ENCODE data around the gene FNDC3A.
A peak's percentile ranks its signal among the peaks of the same experiment; 100 is the strongest.

Gene FNDC3A

GRCh38 chr13:49097374-49097773 is 121.7 kb downstream of the FNDC3A start:
- Histone ChIP-seq H3K4me1 (ENCODE audit: control insufficient read depth, insufficient read depth, low read length) (peaks cover 26% of the 10 kb centered on the region), H3K27me3 (replicated peaks; ENCODE audit: control insufficient read depth, insufficient read depth, low read length) (no peaks in the 10 kb centered on the region), H3K4me3 (ENCODE audit: low read length) (no peak overlapping the region), H3K9me3 (ENCODE audit: control insufficient read depth, low read length) (no peaks in the 10 kb centered on the region), H3K9ac (ENCODE audit: low read length) (no peak overlapping the region), H3K36me3 (ENCODE audit: control insufficient read depth, insufficient read depth, low read length, severe bottlenecking) (no peaks in the 10 kb centered on the region)
- DNase-seq (ENCODE audit: low read depth) = peak; percentile 78

- Histone ChIP-seq H3K36me3 (ENCODE audit: control insufficient read depth, insufficient read depth, low read length, severe bottlenecking) (no peaks in the 10 kb centered on the region), H3K9me3 (ENCODE audit: control insufficient read depth, low read length) (no peaks in the 10 kb centered on the region), H3K4me1 (ENCODE audit: control insufficient read depth, insufficient read depth, low read length) (peaks cover 26% of the 10 kb centered on the region), H3K9ac (ENCODE audit: low read length) (no peak overlapping the region), H3K27me3 (replicated peaks; ENCODE audit: control insufficient read depth, insufficient read depth, low read length) (no peaks in the 10 kb centered on the region), H3K4me3 (ENCODE audit: low read length) (no peak overlapping the region)
- DNase-seq (ENCODE audit: low read depth) = peak; percentile 72
These were observed 122.5 kb downstream of the FNDC3A start for GRCh38 chr13:49098198-49098597.

GRCh38 chr13:49098771-49099512 is 123.2 kb downstream of the FNDC3A start:
- DNase-seq (ENCODE audit: low read depth) = peak; percentile 32
- H3K4me3 ChIP-seq (ENCODE audit: low read length) = no peak overlapping the region
- no peaks in the 10 kb centered on the region for H3K36me3 ChIP-seq (ENCODE audit: control insufficient read depth, insufficient read depth, low read length, severe bottlenecking)
- H3K9ac ChIP-seq (ENCODE audit: low read length) = no peak overlapping the region
- H3K4me1 ChIP-seq (ENCODE audit: control insufficient read depth, insufficient read depth, low read length) = peaks cover 26% of the 10 kb centered on the region
- no peaks in the 10 kb centered on the region for H3K9me3 ChIP-seq (ENCODE audit: control insufficient read depth, low read length)
- H3K27me3 ChIP-seq (replicated peaks; ENCODE audit: control insufficient read depth, insufficient read depth, low read length) = no peaks in the 10 kb centered on the region

- no peaks in the 10 kb centered on the region for H3K27me3 ChIP-seq (replicated peaks; ENCODE audit: control insufficient read depth, insufficient read depth, low read length)
- H3K4me1 ChIP-seq (ENCODE audit: control insufficient read depth, insufficient read depth, low read length) = peaks cover 26% of the 10 kb centered on the region
- no peak overlapping the region for H3K9ac ChIP-seq (ENCODE audit: low read length)
- no peak overlapping the region for H3K4me3 ChIP-seq (ENCODE audit: low read length)
- DNase-seq (ENCODE audit: low read depth) = no peak
- no peaks in the 10 kb centered on the region for H3K9me3 ChIP-seq (ENCODE audit: control insufficient read depth, low read length)
- H3K36me3 ChIP-seq (ENCODE audit: control insufficient read depth, insufficient read depth, low read length, severe bottlenecking) = no peaks in the 10 kb centered on the region
These were observed 123.8 kb downstream of the FNDC3A start for GRCh38 chr13:49099513-49099877.

GRCh38 chr13:49100637-49101570 is 125.2 kb downstream of the FNDC3A start:
- no peak overlapping the region for H3K4me3 ChIP-seq (ENCODE audit: low read length)
- peaks cover 26% of the 10 kb centered on the region for H3K4me1 ChIP-seq (ENCODE audit: control insufficient read depth, insufficient read depth, low read length)
- H3K36me3 ChIP-seq (ENCODE audit: control insufficient read depth, insufficient read depth, low read length, severe bottlenecking) = no peaks in the 10 kb centered on the region
- DNase-seq (ENCODE audit: low read depth) = no peak
- no peaks in the 10 kb centered on the region for H3K9me3 ChIP-seq (ENCODE audit: control insufficient read depth, low read length)
- no peaks in the 10 kb centered on the region for H3K27me3 ChIP-seq (replicated peaks; ENCODE audit: control insufficient read depth, insufficient read depth, low read length)
- H3K9ac ChIP-seq (ENCODE audit: low read length) = no peak overlapping the region

- no peaks in the 10 kb centered on the region for H3K36me3 ChIP-seq (ENCODE audit: control insufficient read depth, insufficient read depth, low read length, severe bottlenecking)
- no peak for DNase-seq (ENCODE audit: low read depth)
- peaks cover 24% of the 10 kb centered on the region for H3K4me1 ChIP-seq (ENCODE audit: control insufficient read depth, insufficient read depth, low read length)
- H3K9ac ChIP-seq (ENCODE audit: low read length) = no peak overlapping the region
- H3K9me3 ChIP-seq (ENCODE audit: control insufficient read depth, low read length) = no peaks in the 10 kb centered on the region
- no peak overlapping the region for H3K4me3 ChIP-seq (ENCODE audit: low read length)
- H3K27me3 ChIP-seq (replicated peaks; ENCODE audit: control insufficient read depth, insufficient read depth, low read length) = no peaks in the 10 kb centered on the region
These were observed 132.5 kb downstream of the FNDC3A start for GRCh38 chr13:49108196-49108595.

GRCh38 chr13:49110122-49110912 is 134.6 kb downstream of the FNDC3A start:
- peak; percentile 95 for DNase-seq (ENCODE audit: low read depth)
- H3K4me1 ChIP-seq (ENCODE audit: control insufficient read depth, insufficient read depth, low read length) = peaks cover 37% of the 10 kb centered on the region

GRCh38 chr13:49110913-49111170 is 135.1 kb downstream of the FNDC3A start:
- Histone ChIP-seq H3K9ac (ENCODE audit: low read length) (peak overlapping the region; percentile 90), H3K4me3 (ENCODE audit: low read length) (peak overlapping the region; percentile 91), H3K9me3 (ENCODE audit: control insufficient read depth, low read length) (no peaks in the 10 kb centered on the region), H3K4me1 (ENCODE audit: control insufficient read depth, insufficient read depth, low read length) (peaks cover 37% of the 10 kb centered on the region), H3K36me3 (ENCODE audit: control insufficient read depth, insufficient read depth, low read length, severe bottlenecking) (peaks cover 11% of the 10 kb centered on the region), H3K27me3 (replicated peaks; ENCODE audit: control insufficient read depth, insufficient read depth, low read length) (no peaks in the 10 kb centered on the region)
- DNase-seq (ENCODE audit: low read depth) = no peak

More at GRCh38 chr13:49110122-49110912, 134.6 kb downstream of the FNDC3A start:
- Histone ChIP-seq H3K27me3 (replicated peaks; ENCODE audit: control insufficient read depth, insufficient read depth, low read length) (no peaks in the 10 kb centered on the region), H3K36me3 (ENCODE audit: control insufficient read depth, insufficient read depth, low read length, severe bottlenecking) (peaks cover 6% of the 10 kb centered on the region), H3K9ac (ENCODE audit: low read length) (peak overlapping the region; percentile 90), H3K4me3 (ENCODE audit: low read length) (peak overlapping the region; percentile 91), H3K9me3 (ENCODE audit: control insufficient read depth, low read length) (no peaks in the 10 kb centered on the region)

GRCh38 chr13:49112782-49113525 is 137.2 kb downstream of the FNDC3A start:
- H3K27me3 ChIP-seq (replicated peaks; ENCODE audit: control insufficient read depth, insufficient read depth, low read length) = no peaks in the 10 kb centered on the region
- H3K9me3 ChIP-seq (ENCODE audit: control insufficient read depth, low read length) = no peaks in the 10 kb centered on the region
- H3K36me3 ChIP-seq (ENCODE audit: control insufficient read depth, insufficient read depth, low read length, severe bottlenecking) = peaks cover 30% of the 10 kb centered on the region
- H3K9ac ChIP-seq (ENCODE audit: low read length) = peak overlapping the region; percentile 63
- H3K4me3 ChIP-seq (ENCODE audit: low read length) = peak overlapping the region; percentile 64
- peaks cover 37% of the 10 kb centered on the region for H3K4me1 ChIP-seq (ENCODE audit: control insufficient read depth, insufficient read depth, low read length)
- peak; percentile 30 for DNase-seq (ENCODE audit: low read depth)

GRCh38 chr13:49113526-49114286 is 138.0 kb downstream of the FNDC3A start:
- Histone ChIP-seq H3K27me3 (replicated peaks; ENCODE audit: control insufficient read depth, insufficient read depth, low read length) (no peaks in the 10 kb centered on the region), H3K4me1 (ENCODE audit: control insufficient read depth, insufficient read depth, low read length) (peaks cover 37% of the 10 kb centered on the region), H3K36me3 (ENCODE audit: control insufficient read depth, insufficient read depth, low read length, severe bottlenecking) (peaks cover 38% of the 10 kb centered on the region), H3K4me3 (ENCODE audit: low read length) (peak overlapping the region; percentile 64), H3K9me3 (ENCODE audit: control insufficient read depth, low read length) (no peaks in the 10 kb centered on the region), H3K9ac (ENCODE audit: low read length) (peak overlapping the region; percentile 63)
- DNase-seq (ENCODE audit: low read depth) = peak; percentile 63
